ENCODE data around the gene BNC2. TPM values are rescaled to one million over a fixed set of nuclear protein-coding genes. Genes with fewer than 3 reads are reported as not detected.

The BNC2 gene
- total RNA-seq, 1 donor from 2014 or later: 38.0 TPM

- TF ChIP-seq EZH2 (IDR thresholded peaks at IDR 0.05; ENCODE audit: insufficient read depth, low read length): no peak
- TF ChIP-seq, protein P1, sequence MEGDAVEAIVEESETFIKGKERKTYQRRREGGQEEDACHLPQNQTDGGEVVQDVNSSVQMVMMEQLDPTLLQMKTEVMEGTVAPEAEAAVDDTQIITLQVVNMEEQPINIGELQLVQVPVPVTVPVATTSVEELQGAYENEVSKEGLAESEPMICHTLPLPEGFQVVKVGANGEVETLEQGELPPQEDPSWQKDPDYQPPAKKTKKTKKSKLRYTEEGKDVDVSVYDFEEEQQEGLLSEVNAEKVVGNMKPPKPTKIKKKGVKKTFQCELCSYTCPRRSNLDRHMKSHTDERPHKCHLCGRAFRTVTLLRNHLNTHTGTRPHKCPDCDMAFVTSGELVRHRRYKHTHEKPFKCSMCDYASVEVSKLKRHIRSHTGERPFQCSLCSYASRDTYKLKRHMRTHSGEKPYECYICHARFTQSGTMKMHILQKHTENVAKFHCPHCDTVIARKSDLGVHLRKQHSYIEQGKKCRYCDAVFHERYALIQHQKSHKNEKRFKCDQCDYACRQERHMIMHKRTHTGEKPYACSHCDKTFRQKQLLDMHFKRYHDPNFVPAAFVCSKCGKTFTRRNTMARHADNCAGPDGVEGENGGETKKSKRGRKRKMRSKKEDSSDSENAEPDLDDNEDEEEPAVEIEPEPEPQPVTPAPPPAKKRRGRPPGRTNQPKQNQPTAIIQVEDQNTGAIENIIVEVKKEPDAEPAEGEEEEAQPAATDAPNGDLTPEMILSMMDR (IDR thresholded peaks at IDR 0.05; ENCODE audit: insufficient read depth, low read depth, low read length): no peak
- H3K9ac ChIP-seq (ENCODE audit: low read length): no peak overlapping the region
- no peak overlapping the region for H3K4me3 Mint-ChIP-seq (ENCODE audit: unreplicated experiment)
- H3K9me3 ChIP-seq (ENCODE audit: insufficient read depth, low read depth, low read length): no peaks in the 10 kb centered on the region
- H3K79me2 ChIP-seq (ENCODE audit: insufficient read depth, low read length): peaks cover 52% of the 10 kb centered on the region
- no peak overlapping the region for H3K27ac Mint-ChIP-seq (ENCODE audit: unreplicated experiment)
- no peaks in the 10 kb centered on the region for H3K27me3 Mint-ChIP-seq (ENCODE audit: low read depth, unreplicated experiment)
- peaks cover 22% of the 10 kb centered on the region for H3K4me1 Mint-ChIP-seq (ENCODE audit: low read depth, unreplicated experiment)
- H2AFZ ChIP-seq (ENCODE audit: low read depth, low read length): no peak overlapping the region
- H3K9me3 Mint-ChIP-seq (ENCODE audit: unreplicated experiment): no peaks in the 10 kb centered on the region
- no peak overlapping the region for H3K27ac ChIP-seq (ENCODE audit: low read depth, low read length)
- H3K36me3 ChIP-seq (ENCODE audit: insufficient read depth, low read length): no peaks in the 10 kb centered on the region
- no peaks in the 10 kb centered on the region for H3K27me3 ChIP-seq (ENCODE audit: insufficient read depth, low read length)
- H3K4me2 ChIP-seq (ENCODE audit: low read length): no peak overlapping the region
- peaks cover 10% of the 10 kb centered on the region for H3K4me1 ChIP-seq (ENCODE audit: insufficient read depth, low read length)
- H3K36me3 Mint-ChIP-seq (ENCODE audit: low read depth, unreplicated experiment): peaks cover 3% of the 10 kb centered on the region
- H4K20me1 ChIP-seq (ENCODE audit: insufficient read depth, low read length): peaks cover 7% of the 10 kb centered on the region
- H3K4me3 ChIP-seq (ENCODE audit: insufficient read depth, low read depth, low read length): no peak overlapping the region
- no peak for FAIRE-seq
- DNase-seq (ENCODE audit: low read depth): no peak
Measured at GRCh38 chr9:16680541-16680940, 189.9 kb downstream of the BNC2 start.

DNA sequence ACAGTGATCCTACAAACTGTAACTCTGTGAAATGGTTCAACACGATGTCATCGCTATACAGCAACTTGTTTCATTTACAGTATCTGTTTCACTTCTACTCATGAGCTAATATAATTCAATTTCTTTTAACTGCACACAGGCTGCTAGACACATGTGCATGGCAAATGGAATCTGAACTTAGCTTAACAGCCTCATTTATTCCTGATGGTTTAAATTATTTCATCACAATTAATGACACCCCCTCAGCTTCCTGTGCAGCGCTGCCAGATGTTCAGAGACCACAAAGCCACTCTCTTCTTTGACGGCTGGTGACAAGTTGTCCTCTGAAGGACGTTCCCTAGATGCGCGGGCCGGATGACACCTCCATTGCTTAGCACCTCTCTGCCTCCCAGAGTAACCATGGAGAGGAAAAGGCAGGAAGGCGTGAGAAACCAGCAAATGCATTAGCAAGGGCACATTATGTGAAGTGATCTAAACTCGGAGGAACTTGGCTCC lies 191.1 kb downstream of the BNC2 start:
- no peak overlapping the region for H3K4me3 ChIP-seq (ENCODE audit: insufficient read depth, low read depth, low read length)
- Mint-ChIP-seq H3K4me1 (ENCODE audit: low read depth, unreplicated experiment) (peaks cover 24% of the 10 kb centered on the region), H3K4me3 (ENCODE audit: unreplicated experiment) (no peak overlapping the region), H3K27ac (ENCODE audit: unreplicated experiment) (no peak overlapping the region), H3K27me3 (ENCODE audit: low read depth, unreplicated experiment) (no peaks in the 10 kb centered on the region), H3K36me3 (ENCODE audit: low read depth, unreplicated experiment) (no peaks in the 10 kb centered on the region), H3K9me3 (ENCODE audit: unreplicated experiment) (no peaks in the 10 kb centered on the region)
- no peak overlapping the region for H3K27ac ChIP-seq (ENCODE audit: low read depth, low read length)
- no peaks in the 10 kb centered on the region for H3K9me3 ChIP-seq (ENCODE audit: insufficient read depth, low read depth, low read length)
- no peaks in the 10 kb centered on the region for H3K36me3 ChIP-seq (ENCODE audit: insufficient read depth, low read length)
- no peak for TF ChIP-seq EZH2 (IDR thresholded peaks at IDR 0.05; ENCODE audit: insufficient read depth, low read length)
- TF ChIP-seq, protein P1 (IDR thresholded peaks at IDR 0.05; ENCODE audit: insufficient read depth, low read depth, low read length): no peak
- peak; percentile 59 for FAIRE-seq
- no peak overlapping the region for H2AFZ ChIP-seq (ENCODE audit: low read depth, low read length)
- H3K27me3 ChIP-seq (ENCODE audit: insufficient read depth, low read length): no peaks in the 10 kb centered on the region
- H3K4me2 ChIP-seq (ENCODE audit: low read length): peak overlapping the region; percentile 12
- H4K20me1 ChIP-seq (ENCODE audit: insufficient read depth, low read length): no peaks in the 10 kb centered on the region
- peaks cover 40% of the 10 kb centered on the region for H3K79me2 ChIP-seq (ENCODE audit: insufficient read depth, low read length)
- DNase-seq (ENCODE audit: low read depth): peak; percentile 67
- no peak overlapping the region for H3K9ac ChIP-seq (ENCODE audit: low read length)
- peaks cover 10% of the 10 kb centered on the region for H3K4me1 ChIP-seq (ENCODE audit: insufficient read depth, low read length)

DNA sequence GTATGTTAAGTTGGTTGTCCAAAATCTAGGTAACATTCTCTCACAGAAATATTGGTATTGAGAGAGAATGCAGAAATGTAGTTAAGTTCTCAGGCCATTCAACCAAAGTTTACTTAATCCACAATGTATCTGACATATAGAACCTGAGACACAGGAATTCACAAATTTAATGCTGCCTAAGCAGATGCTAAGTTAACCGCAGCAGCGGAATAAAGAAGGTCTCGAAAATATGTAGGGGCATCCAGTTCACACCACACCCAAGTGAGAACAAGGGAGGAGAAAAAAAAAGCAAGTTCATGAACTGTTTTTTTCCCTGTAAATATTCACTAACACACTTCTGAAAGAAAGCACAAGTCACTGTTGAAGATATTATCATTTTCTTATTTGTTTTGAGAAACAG lies 194.0 kb downstream of the BNC2 start:
- Histone ChIP-seq H3K4me3 (ENCODE audit: insufficient read depth, low read depth, low read length) (no peak overlapping the region), H3K36me3 (ENCODE audit: insufficient read depth, low read length) (no peaks in the 10 kb centered on the region), H3K27me3 (ENCODE audit: insufficient read depth, low read length) (no peaks in the 10 kb centered on the region), H3K4me1 (ENCODE audit: insufficient read depth, low read length) (peaks cover 20% of the 10 kb centered on the region), H3K9ac (ENCODE audit: low read length) (no peak overlapping the region), H4K20me1 (ENCODE audit: insufficient read depth, low read length) (peaks cover 4% of the 10 kb centered on the region), H3K4me2 (ENCODE audit: low read length) (no peak overlapping the region), H3K27ac (ENCODE audit: low read depth, low read length) (no peak overlapping the region), H3K79me2 (ENCODE audit: insufficient read depth, low read length) (peaks cover 27% of the 10 kb centered on the region), H2AFZ (ENCODE audit: low read depth, low read length) (no peak overlapping the region), H3K9me3 (ENCODE audit: insufficient read depth, low read depth, low read length) (no peaks in the 10 kb centered on the region)
- TF ChIP-seq EZH2 (IDR thresholded peaks at IDR 0.05; ENCODE audit: insufficient read depth, low read length): no peak
- TF ChIP-seq, protein P1 (IDR thresholded peaks at IDR 0.05; ENCODE audit: insufficient read depth, low read depth, low read length): no peak
- no peak for FAIRE-seq
- Mint-ChIP-seq H3K4me3 (ENCODE audit: unreplicated experiment) (no peak overlapping the region), H3K27me3 (ENCODE audit: low read depth, unreplicated experiment) (no peaks in the 10 kb centered on the region), H3K27ac (ENCODE audit: unreplicated experiment) (no peak overlapping the region), H3K4me1 (ENCODE audit: low read depth, unreplicated experiment) (peaks cover 30% of the 10 kb centered on the region), H3K9me3 (ENCODE audit: unreplicated experiment) (no peaks in the 10 kb centered on the region), H3K36me3 (ENCODE audit: low read depth, unreplicated experiment) (peaks cover 2% of the 10 kb centered on the region)
- no peak for DNase-seq (ENCODE audit: low read depth)

Data from astrocyte (in vitro differentiated cells and primary cell).